Measurements from ENCODE around the gene STARD5. TPM values are rescaled to one million over a fixed set of nuclear protein-coding genes. Genes with fewer than 3 reads are reported as not detected.
A peak's percentile ranks its signal among the peaks of the same experiment; 100 is the strongest.

Gene STARD5
- total RNA-seq, 1 donor from 2014 or later, result 2.5 TPM

- peaks cover 7% of the 10 kb centered on the region for H3K4me1 ChIP-seq
- peaks cover 49% of the 10 kb centered on the region for H3K36me3 ChIP-seq
- TF ChIP-seq CTCF (IDR thresholded peaks at IDR 0.05; ENCODE audit: borderline replicate concordance), result no peak
- no peaks in the 10 kb centered on the region for H3K27me3 ChIP-seq (ENCODE audit: low read depth)
- intact Hi-C loops (cut with micrococcal nuclease), result no loop called here
- H3K9me3 ChIP-seq (replicated peaks), result no peaks in the 10 kb centered on the region
- DNase-seq, result peak; percentile 40
- no peak overlapping the region for H3K4me3 ChIP-seq
- peak overlapping the region; percentile 56 for H3K27ac ChIP-seq (replicated peaks)
These were observed 19.7 kb downstream of the STARD5 start for GRCh38 chr15:81304226-81304625.

- DNase-seq, result no peak
- no peaks in the 10 kb centered on the region for H3K27me3 ChIP-seq (ENCODE audit: low read depth)
- TF ChIP-seq CTCF (IDR thresholded peaks at IDR 0.05; ENCODE audit: borderline replicate concordance), result no peak
- peaks cover 42% of the 10 kb centered on the region for H3K36me3 ChIP-seq
- H3K4me3 ChIP-seq, result no peak overlapping the region
- intact Hi-C loops (cut with micrococcal nuclease), result no loop called here
- H3K9me3 ChIP-seq (replicated peaks), result no peaks in the 10 kb centered on the region
- peaks cover 7% of the 10 kb centered on the region for H3K4me1 ChIP-seq
- H3K27ac ChIP-seq (replicated peaks), result peak overlapping the region; percentile 56
These were observed 20.4 kb downstream of the STARD5 start for GRCh38 chr15:81303244-81304225.

GRCh38 chr15:81302701-81303109 lies 21.2 kb downstream of the STARD5 start:
- Histone ChIP-seq H3K4me3 (no peak overlapping the region), H3K4me1 (peaks cover 7% of the 10 kb centered on the region), H3K27ac (replicated peaks) (no peak overlapping the region), H3K9me3 (replicated peaks) (no peaks in the 10 kb centered on the region), H3K36me3 (peaks cover 38% of the 10 kb centered on the region), H3K27me3 (ENCODE audit: low read depth) (no peaks in the 10 kb centered on the region)
- no peak for TF ChIP-seq CTCF (IDR thresholded peaks at IDR 0.05; ENCODE audit: borderline replicate concordance)
- intact Hi-C loops (cut with micrococcal nuclease), result no loop called here
- DNase-seq, result no peak

GRCh38 chr15:81301815-81302399 lies 22.0 kb downstream of the STARD5 start:
- TF ChIP-seq CTCF (IDR thresholded peaks at IDR 0.05; ENCODE audit: borderline replicate concordance), result no peak
- no peak for DNase-seq
- Histone ChIP-seq H3K9me3 (replicated peaks) (no peaks in the 10 kb centered on the region), H3K4me1 (peaks cover 13% of the 10 kb centered on the region), H3K27me3 (ENCODE audit: low read depth) (no peaks in the 10 kb centered on the region), H3K36me3 (peaks cover 38% of the 10 kb centered on the region), H3K4me3 (no peak overlapping the region), H3K27ac (replicated peaks) (peak overlapping the region; percentile 30)
- intact Hi-C loops (cut with micrococcal nuclease), result no loop called here

GRCh38 chr15:81301385-81301784 lies 22.6 kb downstream of the STARD5 start:
- TF ChIP-seq CTCF (IDR thresholded peaks at IDR 0.05; ENCODE audit: borderline replicate concordance), result no peak
- H3K4me3 ChIP-seq, result no peak overlapping the region
- intact Hi-C loops (cut with micrococcal nuclease), result no loop called here
- H3K9me3 ChIP-seq (replicated peaks), result no peaks in the 10 kb centered on the region
- no peak for DNase-seq
- peaks cover 35% of the 10 kb centered on the region for H3K36me3 ChIP-seq
- H3K27me3 ChIP-seq (ENCODE audit: low read depth), result no peaks in the 10 kb centered on the region
- peaks cover 18% of the 10 kb centered on the region for H3K4me1 ChIP-seq
- no peak overlapping the region for H3K27ac ChIP-seq (replicated peaks)
